Measurements from ENCODE around the gene AMN. TPM values are rescaled to one million over a fixed set of nuclear protein-coding genes. Genes with fewer than 3 reads are reported as not detected.
"Not testable (repeated sequence)": the region's sequence is repeated elsewhere in the genome, so short reads cannot be mapped to it uniquely, and the experiment has no call there.

The AMN gene
- total and polyA plus RNA-seq, 2 donors (not counting 1 experiment from before 2014, with no cell fraction given), result 11.5 to 15.0 TPM

GRCh38 chr14:102873546-102874061 lies 48.9 kb upstream of the AMN start:
- DNase-seq (no peak), ATAC-seq (ENCODE audit: low read depth) (no peak)
- Mint-ChIP-seq H3K27ac (no peak overlapping the region), H3K4me3 (no peak overlapping the region), H3K4me1 (peaks cover 10% of the 10 kb centered on the region), H3K27me3 (no peaks in the 10 kb centered on the region), H3K9me3 (ENCODE audit: insufficient read depth) (no peaks in the 10 kb centered on the region)
- no peak overlapping the region for H3K9ac ChIP-seq (ENCODE audit: low read length)
- H3K79me2 ChIP-seq (ENCODE audit: control insufficient read depth, insufficient read depth, low read length), result peaks cover 40% of the 10 kb centered on the region
- CTCF ChIA-PET, result no interaction called here
- TF ChIP-seq EZH2 (IDR thresholded peaks at IDR 0.05; ENCODE audit: borderline replicate concordance, insufficient read depth, low read depth, low read length, poor library complexity, severe bottlenecking) (no peak), CTCF (IDR thresholded peaks at IDR 0.05) (no peak)
- POLR2A ChIA-PET, result no interaction called here
- H3K4me2 ChIP-seq (replicated peaks; ENCODE audit: low read depth, low read length, poor library complexity, severe bottlenecking), result no peak overlapping the region
- peaks cover 34% of the 10 kb centered on the region for H4K20me1 ChIP-seq (ENCODE audit: control insufficient read depth, insufficient read depth, low read length, poor library complexity, severe bottlenecking)
- peaks cover 9 to 85% of the 10 kb centered on the region in 2 experiments for H3K36me3 ChIP-seq (replicated peaks in 1 of 2; ENCODE audit: control extremely low read depth in 1 of 2, control insufficient read depth in 1 of 2, extremely low read depth in 1 of 2, insufficient read depth in 2 of 2, low read length in 1 of 2)
- H3K27me3 ChIP-seq (replicated peaks in 1 of 4; ENCODE audit: control extremely low read depth in 1 of 4, control insufficient read depth in 3 of 4, insufficient read depth in 4 of 4, low read length in 3 of 4), result no peaks in the 10 kb centered on the region
- no peaks in the 10 kb centered on the region for H3K9me3 ChIP-seq (ENCODE audit: control extremely low read depth in 1 of 3, control insufficient read depth in 2 of 3, insufficient read depth in 1 of 3, low read length in 2 of 3)
- intact Hi-C loops (cut with micrococcal nuclease), result no loop called here
- 100% methylated on average over 1 of the region's 7 CpGs for WGBS (ENCODE audit: insufficient coverage)
- no peak overlapping the region for H2AFZ ChIP-seq (ENCODE audit: insufficient read depth, low read depth, low read length, poor library complexity, severe bottlenecking)
- H3K4me3 ChIP-seq (ENCODE audit: control extremely low read depth in 1 of 5, extremely low read depth in 1 of 5, insufficient read depth in 1 of 5, low read depth in 2 of 5, low read length in 4 of 5), result no peak overlapping the region
- no peak overlapping the region for H3K27ac ChIP-seq (ENCODE audit: low read length in 2 of 2)
- peaks cover 7 to 22% of the 10 kb centered on the region in 2 donors for H3K4me1 ChIP-seq (ENCODE audit: control insufficient read depth in 2 of 2, insufficient read depth in 2 of 2, low read length in 2 of 2)

GRCh38 chr14:102875652-102876051 lies 46.8 kb upstream of the AMN start:
- TF ChIP-seq EZH2 (IDR thresholded peaks at IDR 0.05; ENCODE audit: borderline replicate concordance, insufficient read depth, low read depth, low read length, poor library complexity, severe bottlenecking), result no peak
- no peak for TF ChIP-seq CTCF (IDR thresholded peaks at IDR 0.05)
- Histone ChIP-seq H4K20me1 (ENCODE audit: control insufficient read depth, insufficient read depth, low read length, poor library complexity, severe bottlenecking) (peaks cover 23% of the 10 kb centered on the region), H2AFZ (ENCODE audit: insufficient read depth, low read depth, low read length, poor library complexity, severe bottlenecking) (no peak overlapping the region), H3K9me3 (ENCODE audit: control extremely low read depth in 1 of 3, control insufficient read depth in 2 of 3, insufficient read depth in 1 of 3, low read length in 2 of 3) (no peaks in the 10 kb centered on the region), H3K27ac (ENCODE audit: low read length in 2 of 2) (no peak overlapping the region), H3K4me3 (ENCODE audit: control extremely low read depth in 1 of 5, extremely low read depth in 1 of 5, insufficient read depth in 1 of 5, low read depth in 2 of 5, low read length in 4 of 5) (no peak overlapping the region), H3K4me2 (replicated peaks; ENCODE audit: low read depth, low read length, poor library complexity, severe bottlenecking) (no peak overlapping the region), H3K36me3 (replicated peaks in 1 of 2; ENCODE audit: control extremely low read depth in 1 of 2, control insufficient read depth in 1 of 2, extremely low read depth in 1 of 2, insufficient read depth in 2 of 2, low read length in 1 of 2) (peaks cover 9 to 89% of the 10 kb centered on the region in 2 experiments), H3K9ac (ENCODE audit: low read length) (no peak overlapping the region), H3K79me2 (ENCODE audit: control insufficient read depth, insufficient read depth, low read length) (peaks cover 30% of the 10 kb centered on the region), H3K4me1 (ENCODE audit: control insufficient read depth in 2 of 2, insufficient read depth in 2 of 2, low read length in 2 of 2) (peaks cover 0 to 8% of the 10 kb centered on the region in 2 donors), H3K27me3 (replicated peaks in 1 of 4; ENCODE audit: control extremely low read depth in 1 of 4, control insufficient read depth in 3 of 4, insufficient read depth in 4 of 4, low read length in 3 of 4) (no peaks in the 10 kb centered on the region)
- no peaks in the 10 kb centered on the region for H3K9me3 Mint-ChIP-seq (ENCODE audit: insufficient read depth)
- POLR2A ChIA-PET, result no interaction called here
- H3K4me1 Mint-ChIP-seq, result peaks cover 3% of the 10 kb centered on the region
- H3K27ac Mint-ChIP-seq, result no peak overlapping the region
- 83% methylated on average over 1 of the region's 2 CpGs for WGBS (ENCODE audit: insufficient coverage)
- ATAC-seq (ENCODE audit: low read depth), result no peak
- H3K4me3 Mint-ChIP-seq, result no peak overlapping the region
- intact Hi-C loops (cut with micrococcal nuclease), result no loop called here
- CTCF ChIA-PET, result no interaction called here
- no peak for DNase-seq
- no peaks in the 10 kb centered on the region for H3K27me3 Mint-ChIP-seq

GRCh38 chr14:102877511-102877910 lies 45.0 kb upstream of the AMN start:
- CTCF ChIA-PET, result interaction anchor here (0.6 to 2.4 kb wide), 2 partner anchors 103 to 182 kb away, joined by 3 to 14 read pairs; no protein-coding TSS in a partner anchor
- DNase-seq; H3K27ac Mint-ChIP-seq; H3K27ac ChIP-seq (ENCODE audit: low read length in 2 of 2); H3K4me1 ChIP-seq (ENCODE audit: control insufficient read depth in 2 of 2, insufficient read depth in 2 of 2, low read length in 2 of 2); H3K4me1 Mint-ChIP-seq; H3K4me3 ChIP-seq (ENCODE audit: control extremely low read depth in 1 of 5, extremely low read depth in 1 of 5, insufficient read depth in 1 of 5, low read depth in 2 of 5, low read length in 4 of 5); ATAC-seq (ENCODE audit: low read depth); H4K20me1 ChIP-seq (ENCODE audit: control insufficient read depth, insufficient read depth, low read length, poor library complexity, severe bottlenecking); H3K27me3 ChIP-seq (replicated peaks in 1 of 4; ENCODE audit: control extremely low read depth in 1 of 4, control insufficient read depth in 3 of 4, insufficient read depth in 4 of 4, low read length in 3 of 4); intact Hi-C loops (cut with micrococcal nuclease); H2AFZ ChIP-seq (ENCODE audit: insufficient read depth, low read depth, low read length, poor library complexity, severe bottlenecking); H3K27me3 Mint-ChIP-seq; H3K9ac ChIP-seq (ENCODE audit: low read length); H3K4me3 Mint-ChIP-seq; H3K9me3 ChIP-seq (ENCODE audit: control extremely low read depth in 1 of 3, control insufficient read depth in 2 of 3, insufficient read depth in 1 of 3, low read length in 2 of 3); H3K4me2 ChIP-seq (replicated peaks; ENCODE audit: low read depth, low read length, poor library complexity, severe bottlenecking); H3K9me3 Mint-ChIP-seq (ENCODE audit: insufficient read depth): not testable (repeated sequence)
- POLR2A ChIA-PET, result interaction anchor here (0.6 kb wide), 1 partner anchor 21 kb away, joined by 13 read pairs; no protein-coding TSS in a partner anchor
- peaks cover 18% of the 10 kb centered on the region for H3K79me2 ChIP-seq (ENCODE audit: control insufficient read depth, insufficient read depth, low read length)
- peaks cover 7 to 82% of the 10 kb centered on the region in 2 experiments for H3K36me3 ChIP-seq (replicated peaks in 1 of 2; ENCODE audit: control extremely low read depth in 1 of 2, control insufficient read depth in 1 of 2, extremely low read depth in 1 of 2, insufficient read depth in 2 of 2, low read length in 1 of 2)
- WGBS (ENCODE audit: insufficient coverage), result 96% methylated on average over 8 of the region's 10 CpGs
